Activated T-cell treated with anti-CD3 and anti-CD28 coated beads, Interleukin-2, amount 50 U/mL, for 72 hours (primary cell): Measurements from ENCODE around the gene LDLRAD4. TPM values are rescaled to one million over a fixed set of nuclear protein-coding genes. Genes with fewer than 3 reads are reported as not detected.

Source experiments
- ATAC-seq, 2 donors: fragments of 150-1000 bp; cut with Tn5 transposase; replicated peaks in 1 of 2; 2 replicates each; pipeline ENCODE4 v1.10.0; 2021; ENCODE audit warnings: moderate library complexity in 2 of 2, mild to moderate bottlenecking in 1 of 2
- DNase-seq, 2 donors: peaks; one replicate each; pipeline ENCODE4 v3.0.0; 2021 to 2022; ENCODE audit warnings: mixed read lengths in 1 of 2
- H3K27ac Mint-ChIP-seq: one replicate; pipeline ENCODE4 v1.8.0; 2022; ENCODE audit warnings: mild to moderate bottlenecking, moderate library complexity, mixed read lengths
- H3K27me3 Mint-ChIP-seq: one replicate; pipeline ENCODE4 v1.8.0; 2022; ENCODE audit warnings: low read depth, mixed read lengths
- H3K36me3 Mint-ChIP-seq, 2 donors: one replicate each; pipeline ENCODE4 v1.8.0; 2022; ENCODE audit warnings: mixed read lengths in 2 of 2, mild to moderate bottlenecking in 1 of 2; ENCODE audit not compliant: insufficient read depth in 2 of 2
- H3K4me1 Mint-ChIP-seq: one replicate; pipeline ENCODE4 v1.8.0; 2022; ENCODE audit warnings: low read depth, mixed read lengths
- H3K4me3 Mint-ChIP-seq, 2 donors: one replicate each; pipeline ENCODE4 v1.8.0; 2022; ENCODE audit warnings: mild to moderate bottlenecking in 2 of 2, mixed read lengths in 2 of 2, moderate library complexity in 2 of 2
- H3K9me3 Mint-ChIP-seq, 2 donors: one replicate each; pipeline ENCODE4 v1.8.0; 2022; ENCODE audit warnings: mixed read lengths in 2 of 2
- total RNA-seq, 2 donors: library from RNA; stranded (reverse); gene quantifications; one replicate each; pipeline ENCODE4 v1.2.3, GENCODE V29; 2022

LDLRAD4 gene
- total RNA-seq, 2 donors from 2014 or later = 46.0 to 47.2 TPM

GRCh38 chr18:13269521-13270011, 51.0 kb downstream of the LDLRAD4 start:
- peaks cover 4% of the 10 kb centered on the region for H3K27me3 Mint-ChIP-seq
- peaks cover 94% of the 10 kb centered on the region for H3K4me1 Mint-ChIP-seq
- H3K36me3 Mint-ChIP-seq = peaks cover 3 to 5% of the 10 kb centered on the region in 2 donors
- DNase-seq (peak in 1 of 2 donors; percentile 62), ATAC-seq (no peak)
- peak overlapping the region; percentile 90 to 93 for H3K4me3 Mint-ChIP-seq
- H3K27ac Mint-ChIP-seq = no peak overlapping the region
- H3K9me3 Mint-ChIP-seq = no peaks in the 10 kb centered on the region

GRCh38 chr18:13270279-13270855, 51.8 kb downstream of the LDLRAD4 start:
- Mint-ChIP-seq H3K9me3 (no peaks in the 10 kb centered on the region), H3K27me3 (peaks cover under 1% of the 10 kb centered on the region), H3K36me3 (peaks cover under 1 to 3% of the 10 kb centered on the region in 2 donors), H3K4me1 (peaks cover 94% of the 10 kb centered on the region), H3K27ac (peak overlapping the region; percentile 66), H3K4me3 (peak overlapping the region; percentile 90 to 93)
- no peak for ATAC-seq
- no peak for DNase-seq

DNA sequence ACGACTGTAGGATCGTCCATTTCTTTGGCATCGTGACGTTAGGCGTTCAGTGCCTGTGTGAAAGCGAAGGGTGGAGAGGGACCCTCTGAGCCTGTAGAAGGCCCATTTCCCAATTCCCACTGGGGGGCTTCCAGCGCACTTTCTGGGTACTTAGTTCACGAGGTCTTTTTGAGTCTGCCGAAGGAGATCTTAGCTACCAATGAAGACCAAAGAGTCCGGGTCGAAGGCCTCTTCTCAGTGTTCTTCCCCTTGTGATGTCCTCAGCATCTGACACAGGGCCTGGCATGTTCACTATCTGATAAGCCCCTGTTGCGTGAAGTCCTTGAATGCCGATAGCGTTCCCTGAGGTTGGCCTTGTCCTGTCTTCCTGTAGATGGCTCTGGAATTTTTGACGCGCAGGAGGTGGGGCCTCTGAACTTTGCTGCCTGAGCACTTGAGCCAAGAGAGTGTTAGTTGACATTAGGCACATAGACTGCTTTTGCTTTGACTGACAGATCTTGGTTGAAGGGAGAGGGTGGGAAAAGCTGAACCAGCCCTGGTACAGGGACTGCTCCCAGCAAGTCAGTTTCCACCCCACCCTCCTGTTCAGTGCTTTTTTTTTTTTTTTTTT, 52.8 kb downstream of the LDLRAD4 start:
- Mint-ChIP-seq H3K27me3 (no peaks in the 10 kb centered on the region), H3K27ac (no peak overlapping the region), H3K9me3 (no peaks in the 10 kb centered on the region), H3K36me3 (peaks cover 0 to 3% of the 10 kb centered on the region in 2 donors), H3K4me3 (no peak overlapping the region), H3K4me1 (peaks cover 94% of the 10 kb centered on the region)
- no peak for ATAC-seq
- DNase-seq = no peak

GRCh38 chr18:13272416-13272815, 53.9 kb downstream of the LDLRAD4 start:
- ATAC-seq (no peak), DNase-seq (no peak)
- peaks cover 94% of the 10 kb centered on the region for H3K4me1 Mint-ChIP-seq
- no peaks in the 10 kb centered on the region for H3K9me3 Mint-ChIP-seq
- H3K27ac Mint-ChIP-seq = no peak overlapping the region
- H3K36me3 Mint-ChIP-seq = peaks cover 2 to 3% of the 10 kb centered on the region in 2 donors
- H3K27me3 Mint-ChIP-seq = no peaks in the 10 kb centered on the region
- peak overlapping the region; percentile 84 to 86 for H3K4me3 Mint-ChIP-seq

DNA sequence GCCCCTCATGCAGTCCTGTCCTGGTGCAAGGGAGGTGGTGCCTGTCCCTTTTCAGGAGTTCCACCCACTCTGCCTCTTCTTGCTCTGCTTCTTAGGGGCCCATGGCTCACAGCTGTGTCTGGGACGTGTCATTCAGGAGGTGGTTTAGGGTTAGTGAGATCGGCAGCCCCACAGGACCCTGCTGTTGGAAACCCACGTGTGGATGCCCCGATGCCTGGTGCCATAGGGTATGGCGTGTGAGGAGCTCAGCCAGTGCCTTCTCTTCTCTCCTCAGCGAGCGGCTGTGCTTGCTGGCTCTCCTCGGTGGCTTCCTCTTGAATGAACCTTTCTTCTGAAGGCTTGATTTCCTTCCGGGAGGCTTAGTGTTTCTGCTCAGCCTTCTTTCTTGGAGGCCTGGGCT, 55.2 kb downstream of the LDLRAD4 start:
- Mint-ChIP-seq H3K9me3 (no peaks in the 10 kb centered on the region), H3K27ac (peak overlapping the region; percentile 95), H3K4me3 (peak overlapping the region; percentile 84 to 86), H3K4me1 (peaks cover 94% of the 10 kb centered on the region), H3K36me3 (peaks cover 3 to 10% of the 10 kb centered on the region in 2 donors), H3K27me3 (no peaks in the 10 kb centered on the region)
- ATAC-seq = peak; percentile 51 to 58
- peak in 1 of 2 donors; percentile 44 for DNase-seq

GRCh38 chr18:13275075-13275474, 56.5 kb downstream of the LDLRAD4 start:
- no peak for DNase-seq
- ATAC-seq = no peak
- H3K9me3 Mint-ChIP-seq = no peaks in the 10 kb centered on the region
- no peak overlapping the region for H3K27ac Mint-ChIP-seq
- peaks cover 94% of the 10 kb centered on the region for H3K4me1 Mint-ChIP-seq
- peaks cover 3 to 15% of the 10 kb centered on the region in 2 donors for H3K36me3 Mint-ChIP-seq
- peak overlapping the region; percentile 84 to 86 for H3K4me3 Mint-ChIP-seq
- H3K27me3 Mint-ChIP-seq = no peaks in the 10 kb centered on the region

DNA sequence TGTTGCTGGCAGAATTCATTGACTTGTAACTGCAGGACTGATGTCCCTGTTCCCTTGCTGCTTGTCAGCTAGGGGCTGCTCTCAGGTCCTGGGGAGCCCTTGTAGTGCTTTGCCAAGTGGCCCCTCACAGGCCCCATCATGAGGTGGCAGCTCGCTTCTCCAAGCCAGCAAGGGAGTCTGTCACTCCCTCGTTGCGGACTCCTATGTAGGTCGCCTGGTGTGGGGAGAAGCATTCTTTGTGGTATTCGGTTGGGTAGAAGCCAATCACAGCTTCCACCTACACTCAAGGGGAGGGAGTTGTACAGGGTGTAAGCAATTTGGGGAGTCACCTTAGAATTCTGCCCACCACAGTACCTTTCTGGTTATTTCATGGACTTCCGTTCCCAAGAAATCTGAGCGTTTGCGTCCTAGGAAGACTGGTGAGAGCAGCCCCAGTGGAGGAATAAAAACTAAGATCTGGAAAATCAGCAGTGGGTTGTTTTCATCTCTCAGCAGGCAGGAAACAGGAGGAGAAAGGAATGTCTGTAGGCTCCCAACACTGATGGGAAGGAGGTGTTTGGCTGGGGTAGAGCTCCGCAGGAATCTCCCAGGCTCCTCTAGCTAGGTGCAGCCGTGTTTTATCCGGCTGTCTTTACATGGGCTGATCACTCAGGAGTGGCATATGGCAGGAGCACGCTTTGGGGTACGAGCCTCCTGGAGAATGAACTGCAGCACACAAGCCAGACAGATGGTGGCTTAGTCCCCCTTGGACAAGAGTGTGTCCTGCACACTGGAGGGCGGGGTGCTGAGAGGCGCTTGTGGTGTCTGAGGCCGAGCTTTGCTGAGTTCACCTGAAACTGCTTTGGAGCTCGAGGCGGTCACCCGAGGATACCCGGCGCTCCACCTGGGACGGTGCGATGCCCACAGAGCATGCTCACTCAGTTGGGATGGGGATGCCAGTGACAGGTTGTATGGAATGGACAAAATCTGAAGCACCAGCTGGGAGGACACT, 58.3 kb downstream of the LDLRAD4 start:
- H3K27me3 Mint-ChIP-seq = no peaks in the 10 kb centered on the region
- H3K4me1 Mint-ChIP-seq = peaks cover 99% of the 10 kb centered on the region

GRCh38 chr18:13278062-13278630, 59.6 kb downstream of the LDLRAD4 start:
- Mint-ChIP-seq H3K9me3 (peaks cover 1 to 2% of the 10 kb centered on the region in 2 donors), H3K4me3 (peak overlapping the region; percentile 77 to 90), H3K36me3 (peaks cover 6 to 24% of the 10 kb centered on the region in 2 donors), H3K4me1 (peaks cover 100% of the 10 kb centered on the region), H3K27me3 (no peaks in the 10 kb centered on the region), H3K27ac (peak overlapping the region; percentile 82)
- ATAC-seq = no peak
- no peak for DNase-seq

More for the DNA sequence above, 58.3 kb downstream of the LDLRAD4 start:
- Mint-ChIP-seq H3K4me3 (peak overlapping the region; percentile 67 to 90), H3K27ac (peak overlapping the region; percentile 27), H3K9me3 (no peaks in the 10 kb centered on the region), H3K36me3 (peaks cover 4 to 20% of the 10 kb centered on the region in 2 donors)
- DNase-seq (peak; percentile 41 to 44), ATAC-seq (peak; percentile 58 to 62)

DNA sequence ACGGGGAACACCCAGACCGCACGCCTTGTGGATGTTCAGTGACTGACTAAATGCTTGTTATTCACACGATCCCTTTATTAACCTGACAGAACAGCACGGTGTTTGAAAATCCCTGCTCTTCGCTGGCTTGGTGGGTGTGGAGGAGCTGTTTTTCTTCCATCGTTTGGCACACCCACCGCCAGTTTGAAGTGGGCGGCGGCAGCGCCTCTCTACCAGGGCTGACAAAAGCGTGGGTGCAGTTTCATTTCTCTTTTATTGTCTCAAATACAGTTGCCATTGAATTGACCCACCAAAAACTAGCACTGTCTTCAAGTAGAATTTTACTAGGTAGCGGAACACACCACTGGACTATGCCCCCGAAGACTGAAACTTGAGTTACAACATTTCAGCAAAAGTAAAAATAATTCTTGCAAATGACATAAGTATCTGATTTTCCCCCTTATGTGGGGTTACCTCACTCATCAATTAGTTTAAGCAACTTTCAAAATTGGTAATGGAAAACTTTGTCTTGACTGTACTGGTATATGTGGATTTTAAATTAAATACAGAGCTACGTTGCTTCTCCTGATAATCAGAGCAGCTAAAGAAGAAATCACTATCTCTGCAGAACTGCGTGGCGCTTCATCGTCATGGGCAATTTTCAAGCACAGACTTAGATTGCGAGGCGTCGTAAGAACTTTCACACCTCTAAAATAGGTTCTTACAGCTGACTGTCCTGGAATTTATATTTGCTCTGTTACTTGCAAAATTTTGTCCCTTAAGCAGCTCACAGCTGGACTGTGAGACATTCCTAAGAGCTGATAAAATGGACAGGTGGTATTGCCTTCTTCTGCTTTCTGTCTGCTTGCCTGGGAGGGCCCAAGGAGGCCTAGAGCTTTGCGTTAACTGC, 60.9 kb downstream of the LDLRAD4 start:
- peaks cover 6 to 27% of the 10 kb centered on the region in 2 donors for H3K36me3 Mint-ChIP-seq
- H3K9me3 Mint-ChIP-seq = peaks cover 1 to 2% of the 10 kb centered on the region in 2 donors
- peak; percentile 50 to 65 for DNase-seq
- peaks cover 100% of the 10 kb centered on the region for H3K4me1 Mint-ChIP-seq
- H3K27ac Mint-ChIP-seq = peak overlapping the region; percentile 82
- ATAC-seq = peak; percentile 50 to 62
- no peaks in the 10 kb centered on the region for H3K27me3 Mint-ChIP-seq
- H3K4me3 Mint-ChIP-seq = peak overlapping the region; percentile 77 to 90

GRCh38 chr18:13280070-13280795, 61.7 kb downstream of the LDLRAD4 start:
- peaks cover 6 to 29% of the 10 kb centered on the region in 2 donors for H3K36me3 Mint-ChIP-seq
- H3K27ac Mint-ChIP-seq = peak overlapping the region; percentile 70
- no peaks in the 10 kb centered on the region for H3K27me3 Mint-ChIP-seq
- peak overlapping the region; percentile 77 to 90 for H3K4me3 Mint-ChIP-seq
- H3K4me1 Mint-ChIP-seq = peaks cover 100% of the 10 kb centered on the region
- DNase-seq (no peak), ATAC-seq (no peak)
- H3K9me3 Mint-ChIP-seq = peaks cover 1 to 2% of the 10 kb centered on the region in 2 donors

GRCh38 chr18:13281406-13281805, 62.8 kb downstream of the LDLRAD4 start:
- no peaks in the 10 kb centered on the region for H3K27me3 Mint-ChIP-seq
- H3K4me3 Mint-ChIP-seq = peak overlapping the region in 1 of 2 donors; percentile 64
- H3K27ac Mint-ChIP-seq = no peak overlapping the region

More at GRCh38 chr18:13281406-13281805, 62.8 kb downstream of the LDLRAD4 start:
- no peak for ATAC-seq
- Mint-ChIP-seq H3K9me3 (peaks cover 1 to 2% of the 10 kb centered on the region in 2 donors), H3K4me1 (peaks cover 100% of the 10 kb centered on the region), H3K36me3 (peaks cover 6 to 29% of the 10 kb centered on the region in 2 donors)
- no peak for DNase-seq
